Endothelial cell of umbilical vein (primary cell): ENCODE measurements around the gene GIMAP2. TPM values are rescaled to one million over a fixed set of nuclear protein-coding genes. Genes with fewer than 3 reads are reported as not detected.

Experiments
- BruUV-seq: library from RNA; stranded (reverse); fragments of 400-500 nt; replicated peaks from 2 replicates; lab custom pipeline; 2021; lab: Mats Ljungman, UMichigan
- CTCF ChIA-PET: fragments of 300-600, 350-600 bp; sonication (Branson Sonifier 250); formaldehyde crosslinking; loops from one replicate; lab custom pipeline; 2021; ENCODE audit warnings: antibody characterized with exemption, inconsistent platforms; lab: Charles Lee
- POLR2A ChIA-PET: fragments of 300-600, 350-600 bp; sonication (Branson Sonifier 250); formaldehyde crosslinking; loops from one replicate; lab custom pipeline; 2021; ENCODE audit warnings: antibody characterized with exemption, inconsistent platforms; lab: Charles Lee
- DNase-seq: peaks from one replicate; pipeline ENCODE4 v3.0.0-alpha.2; 2011; ENCODE audit warnings: low read depth, low spot score
- FAIRE-seq: peaks from 2 replicates; lab custom pipeline; 2011; peaks lifted over from hg19 to GRCh38; lab: Jason Lieb, UNC
- H2AFZ ChIP-seq: 2 replicates; pipeline ENCODE4 v1.6.0; 2012; ENCODE audit warnings: low read depth, low read length, control low read depth, inconsistent platforms
- H3K27ac ChIP-seq: 2 replicates; pipeline ENCODE4 v1.5.1; 2011; ENCODE audit warnings: low read depth, mild to moderate bottlenecking, control low read depth, low read length, moderate library complexity; ENCODE audit not compliant: insufficient read depth
- H3K27me3 ChIP-seq, 2 experiments: 2 replicates each; pipeline versions ENCODE4 v1.6.0 to v1.6.1; 2011; ENCODE audit warnings: low read length in 2 of 2, mixed read lengths in 1 of 2; ENCODE audit not compliant: control insufficient read depth in 2 of 2, insufficient read depth in 2 of 2
- H3K36me3 ChIP-seq, 2 experiments: 2 replicates in 1 of 2; 3 replicates in 1 of 2; pipeline ENCODE4 v1.5.1; 2011; ENCODE audit warnings: low read length in 2 of 2, mild to moderate bottlenecking in 1 of 2, moderate library complexity in 1 of 2; ENCODE audit not compliant: control insufficient read depth in 2 of 2, insufficient read depth in 2 of 2; ENCODE audit errors: extremely low read depth in 1 of 2
- H3K4me1 ChIP-seq: 3 replicates; pipeline ENCODE4 v1.5.1; 2011; ENCODE audit warnings: mild to moderate bottlenecking, low read length; ENCODE audit not compliant: control insufficient read depth, insufficient read depth; ENCODE audit errors: extremely low read depth
- H3K4me2 ChIP-seq: 2 replicates; pipeline ENCODE4 v1.6.1; 2011; ENCODE audit warnings: low read length, control low read depth, mixed read lengths; ENCODE audit not compliant: insufficient read depth
- H3K4me3 ChIP-seq, 3 experiments: fragments of 200-600 bp in 1 of 3; sonication (generic), shearing (Covaris generic) in 1 of 3; replicated peaks in 1 of 3; 2 replicates each; pipeline ENCODE4 v1.5.1; 2011 to 2016; ENCODE audit warnings: control low read depth in 3 of 3, low read length in 3 of 3, mild to moderate bottlenecking in 2 of 3, inconsistent platforms in 1 of 3, low read depth in 1 of 3, moderate library complexity in 1 of 3; ENCODE audit not compliant: insufficient read depth in 1 of 3
- H3K79me2 ChIP-seq: 2 replicates; pipeline ENCODE4 v1.6.0; 2012; ENCODE audit warnings: low read length, inconsistent platforms; ENCODE audit not compliant: control insufficient read depth, insufficient read depth
- H3K9ac ChIP-seq: replicated peaks from 2 replicates; pipeline ENCODE3; 2011; ENCODE audit warnings: low read length, control low read depth; ENCODE audit not compliant: insufficient read depth; ENCODE audit errors: extremely low read depth
- H3K9me1 ChIP-seq: replicated peaks from 3 replicates; pipeline ENCODE4 v1.6.0; 2011; ENCODE audit warnings: mild to moderate bottlenecking, low read length; ENCODE audit not compliant: control insufficient read depth, insufficient read depth; ENCODE audit errors: extremely low read depth
- H3K9me3 ChIP-seq: replicated peaks from 2 replicates; pipeline ENCODE4 v1.5.1; 2012; ENCODE audit warnings: low read length, inconsistent platforms; ENCODE audit not compliant: control insufficient read depth, insufficient read depth
- H4K20me1 ChIP-seq: replicated peaks from 2 replicates; pipeline ENCODE3; 2011; ENCODE audit warnings: mild to moderate bottlenecking, low read length; ENCODE audit not compliant: control insufficient read depth, insufficient read depth; ENCODE audit errors: extremely low read depth
- FOS ChIP-seq: IDR thresholded peaks from 2 replicates; pipeline ENCODE4 v1.6.1; 2011; ENCODE audit warnings: mild to moderate bottlenecking, low read length, moderate library complexity, borderline replicate concordance; ENCODE audit not compliant: insufficient read depth
- GATA2 ChIP-seq: IDR thresholded peaks from 2 replicates; pipeline ENCODE4 v1.7.0; 2011; ENCODE audit warnings: low read depth, mild to moderate bottlenecking, moderate library complexity, mixed read lengths, low read length; ENCODE audit not compliant: insufficient read length, insufficient read depth
- JUN ChIP-seq: IDR thresholded peaks from 2 replicates; pipeline ENCODE4 v1.6.1; 2011; ENCODE audit warnings: borderline replicate concordance, low read depth; ENCODE audit not compliant: insufficient read length, insufficient read depth
- MYC ChIP-seq: IDR thresholded peaks from one replicate; pipeline ENCODE4 v1.6.1; 2011; ENCODE audit warnings: mild to moderate bottlenecking, low read depth, low read length
- POLR2A ChIP-seq: IDR thresholded peaks from 2 replicates; pipeline ENCODE4 v1.6.1; 2012; ENCODE audit warnings: low read depth, mild to moderate bottlenecking, control low read depth, low read length
- POLR2AphosphoS5 ChIP-seq: IDR thresholded peaks from 2 replicates; pipeline ENCODE4 v1.6.1; 2012; ENCODE audit warnings: low read depth, mild to moderate bottlenecking, control low read depth, low read length, moderate library complexity; ENCODE audit not compliant: insufficient read depth
- dilution Hi-C: fragments of 300-500 bp; cut with MboI; formaldehyde crosslinking; loops from one replicate; pipeline ENCODE4 v1.15.0; 2019; ENCODE audit warnings: low sequenced_read_pairs; ENCODE audit not compliant: extremely low pct_ligation_motif_present
- intact Hi-C: fragments of 100-400 bp; cut with micrococcal nuclease; formaldehyde crosslinking; loops from one replicate; pipeline ENCODE4 v1.10.0; 2022
- polyA plus RNA-seq, 4 experiments: library from polyadenylated mRNA; depleted of rRNA in 3 of 4; stranded (reverse) in 3 of 4; unstranded in 1 of 4; fragments of >200 nt; gene quantifications; 2 replicates each; pipeline versions ENCODE4 v1.2.1 to v1.2.3, GENCODE V29; 2011 to 2012; ENCODE audit warnings: missing spikeins in 1 of 4
- total RNA-seq: library from RNA; stranded (reverse); gene quantifications from 2 replicates; pipeline ENCODE4 v1.2.3, GENCODE V29; 2021

GIMAP2 gene
- total and polyA plus RNA-seq, 2 donors (not counting 3 experiments of a cell fraction or from before 2014, with no cell fraction given): 21.3 to 27.9 TPM

GRCh38 chr7:150666412-150666811, 19.1 kb upstream of the GIMAP2 start:
- no peak for DNase-seq
- Histone ChIP-seq H3K36me3 (no peaks in the 10 kb centered on the region), H3K4me3 (no peak overlapping the region), H3K4me2 (no peak overlapping the region), H3K9ac (no peak overlapping the region), H3K27ac (no peak overlapping the region), H4K20me1 (no peaks in the 10 kb centered on the region), H3K9me3 (no peaks in the 10 kb centered on the region), H3K79me2 (no peaks in the 10 kb centered on the region), H2AFZ (no peak overlapping the region), H3K9me1 (no peaks in the 10 kb centered on the region), H3K27me3 (no peaks in the 10 kb centered on the region), H3K4me1 (no peaks in the 10 kb centered on the region)
- ChIA-PET CTCF (interaction anchor here (1.0 kb wide), 1 partner anchor 19 kb away, joined by 3 read pairs; the partner anchor contains the start of gene GIMAP2), POLR2A (no interaction called here)
- TF ChIP-seq GATA2 (no peak), POLR2AphosphoS5 (no peak), FOS (no peak), POLR2A (no peak), JUN (no peak), MYC (no peak)
- FAIRE-seq: no peak
- dilution Hi-C loops: no loop called here
- intact Hi-C loops: no loop called here
- BruUV-seq: no TSS peak

- no peaks in the 10 kb centered on the region for H3K79me2 ChIP-seq
- no peak overlapping the region for H3K4me2 ChIP-seq
- H3K27me3 ChIP-seq: no peaks in the 10 kb centered on the region
- H3K27ac ChIP-seq: no peak overlapping the region
- DNase-seq: no peak
- H3K9me1 ChIP-seq: no peaks in the 10 kb centered on the region
- H3K4me3 ChIP-seq: no peak overlapping the region
- no peaks in the 10 kb centered on the region for H4K20me1 ChIP-seq
- H3K9ac ChIP-seq: no peak overlapping the region
- no peak for FAIRE-seq
- intact Hi-C loops (no loop called here), dilution Hi-C loops (no loop called here)
- POLR2A ChIA-PET: no interaction called here
- no TSS peak for BruUV-seq
- no peaks in the 10 kb centered on the region for H3K4me1 ChIP-seq
- no peak for TF ChIP-seq POLR2AphosphoS5
- no peak overlapping the region for H2AFZ ChIP-seq
- CTCF ChIA-PET: no interaction called here
- H3K9me3 ChIP-seq: no peaks in the 10 kb centered on the region
- H3K36me3 ChIP-seq: no peaks in the 10 kb centered on the region
Measured at GRCh38 chr7:150668472-150668911, 17.0 kb upstream of the GIMAP2 start.
